GM10266 (cell line): ENCODE results near the gene LSAMP.

ENCODE experiments used
- DNase-seq: peaks from one replicate; pipeline ENCODE4 v3.0.0; 2012; ENCODE audit errors: extremely low spot score
- TF ChIP-seq, protein P1 (sequence below): IDR thresholded peaks from 2 replicates; pipeline ENCODE4 v1.5.1; 2012; ENCODE audit warnings: mild to moderate bottlenecking, low read depth; ENCODE audit not compliant: control insufficient read depth, insufficient read depth; ENCODE audit errors: missing control alignments

Gene LSAMP

DNA sequence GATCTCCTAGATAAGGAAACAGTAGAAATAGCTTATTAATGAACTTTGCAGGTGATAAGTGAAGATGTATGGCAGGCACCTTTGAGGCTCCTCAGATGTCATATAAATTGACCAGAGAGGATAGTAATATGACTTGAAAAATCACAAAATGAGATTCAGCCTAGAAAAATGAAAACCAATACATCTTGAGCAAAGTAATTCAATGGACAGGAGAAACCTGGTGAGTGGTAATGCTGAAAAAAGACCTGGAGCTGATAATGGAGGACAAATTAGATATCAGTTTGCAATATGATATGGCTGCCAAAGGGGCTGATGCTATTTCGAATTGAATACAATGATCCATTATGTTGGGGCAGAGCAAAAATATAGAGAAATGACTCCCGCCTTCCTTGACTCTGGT, 103.9 kb downstream of the LSAMP start:
- TF ChIP-seq, protein P1, sequence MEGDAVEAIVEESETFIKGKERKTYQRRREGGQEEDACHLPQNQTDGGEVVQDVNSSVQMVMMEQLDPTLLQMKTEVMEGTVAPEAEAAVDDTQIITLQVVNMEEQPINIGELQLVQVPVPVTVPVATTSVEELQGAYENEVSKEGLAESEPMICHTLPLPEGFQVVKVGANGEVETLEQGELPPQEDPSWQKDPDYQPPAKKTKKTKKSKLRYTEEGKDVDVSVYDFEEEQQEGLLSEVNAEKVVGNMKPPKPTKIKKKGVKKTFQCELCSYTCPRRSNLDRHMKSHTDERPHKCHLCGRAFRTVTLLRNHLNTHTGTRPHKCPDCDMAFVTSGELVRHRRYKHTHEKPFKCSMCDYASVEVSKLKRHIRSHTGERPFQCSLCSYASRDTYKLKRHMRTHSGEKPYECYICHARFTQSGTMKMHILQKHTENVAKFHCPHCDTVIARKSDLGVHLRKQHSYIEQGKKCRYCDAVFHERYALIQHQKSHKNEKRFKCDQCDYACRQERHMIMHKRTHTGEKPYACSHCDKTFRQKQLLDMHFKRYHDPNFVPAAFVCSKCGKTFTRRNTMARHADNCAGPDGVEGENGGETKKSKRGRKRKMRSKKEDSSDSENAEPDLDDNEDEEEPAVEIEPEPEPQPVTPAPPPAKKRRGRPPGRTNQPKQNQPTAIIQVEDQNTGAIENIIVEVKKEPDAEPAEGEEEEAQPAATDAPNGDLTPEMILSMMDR, result no peak
- DNase-seq, result no peak

DNA sequence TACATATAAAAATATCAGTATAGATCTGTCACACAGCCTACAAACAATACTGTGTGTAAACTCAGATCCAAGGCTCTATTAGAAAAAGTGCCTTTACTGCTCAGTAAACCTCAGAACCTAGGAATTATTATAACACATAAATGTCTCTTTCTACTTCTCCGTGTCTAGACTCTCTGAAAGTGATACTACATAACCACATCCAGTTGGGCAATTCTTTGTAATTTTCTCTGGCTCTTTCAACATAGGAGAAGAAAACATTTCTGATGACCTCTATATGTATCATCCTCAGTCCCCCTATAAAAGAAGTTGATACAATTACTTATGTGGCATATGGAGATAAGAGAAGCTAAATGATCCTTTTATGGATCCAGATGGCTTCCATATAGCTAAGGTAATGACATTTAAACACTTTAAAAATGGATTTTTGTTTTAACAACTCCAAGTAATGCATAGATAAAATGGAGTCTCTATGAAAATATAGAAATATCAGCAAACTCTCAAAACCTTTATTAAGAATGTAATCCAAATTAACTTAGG, 104.5 kb downstream of the LSAMP start:
- no peak for DNase-seq
- TF ChIP-seq, protein P1, result no peak

DNA sequence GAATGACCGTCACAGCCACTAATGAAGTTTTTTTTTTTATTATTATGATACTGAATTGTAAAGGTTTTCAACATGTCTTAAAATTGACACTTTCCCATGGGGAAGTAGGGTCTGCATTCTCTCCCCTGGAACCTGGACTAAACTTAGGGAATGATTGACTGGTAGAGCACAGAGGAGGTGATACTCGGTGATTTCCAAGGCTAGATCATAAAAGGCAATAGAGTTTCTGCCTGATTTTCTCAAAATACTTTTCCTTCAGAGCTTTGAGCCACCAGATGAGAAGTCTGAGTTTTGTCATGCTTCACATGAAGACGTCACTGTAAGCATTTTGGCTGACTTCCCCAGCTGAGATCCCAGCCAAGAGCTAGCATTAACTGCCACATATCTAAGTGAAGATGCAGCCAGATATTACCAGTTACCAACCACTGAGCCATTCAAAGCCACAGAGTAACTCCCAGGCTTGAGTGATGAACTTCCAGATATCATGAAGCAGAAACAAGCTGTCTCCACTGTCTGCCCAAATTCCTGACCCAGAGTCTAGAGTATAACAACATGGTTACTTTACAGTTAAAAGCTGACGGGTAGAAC, 105.8 kb downstream of the LSAMP start:
- DNase-seq, result no peak

DNA sequence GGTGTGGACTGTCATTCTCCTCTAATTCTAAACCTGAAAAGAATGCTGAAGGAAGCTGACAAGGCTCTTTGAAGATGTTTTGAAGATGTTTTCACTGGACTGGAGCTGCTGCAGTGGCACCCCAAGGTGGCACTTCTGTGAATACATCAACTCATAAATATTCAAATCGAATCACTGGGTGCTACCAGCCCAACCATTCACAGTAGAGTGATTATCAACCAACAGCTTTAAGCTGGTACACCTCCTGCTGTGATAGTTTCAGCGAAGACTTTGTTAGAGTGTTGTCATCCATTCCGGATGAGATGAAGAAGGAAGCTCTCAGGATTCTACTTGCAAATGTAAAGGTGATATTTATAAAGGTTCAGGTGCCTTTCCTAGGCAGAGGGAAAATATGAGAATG, 106.6 kb downstream of the LSAMP start:
- TF ChIP-seq, protein P1, result no peak
- DNase-seq, result no peak

More for the DNA sequence above, 105.8 kb downstream of the LSAMP start:
- TF ChIP-seq, protein P1, result no peak

DNA sequence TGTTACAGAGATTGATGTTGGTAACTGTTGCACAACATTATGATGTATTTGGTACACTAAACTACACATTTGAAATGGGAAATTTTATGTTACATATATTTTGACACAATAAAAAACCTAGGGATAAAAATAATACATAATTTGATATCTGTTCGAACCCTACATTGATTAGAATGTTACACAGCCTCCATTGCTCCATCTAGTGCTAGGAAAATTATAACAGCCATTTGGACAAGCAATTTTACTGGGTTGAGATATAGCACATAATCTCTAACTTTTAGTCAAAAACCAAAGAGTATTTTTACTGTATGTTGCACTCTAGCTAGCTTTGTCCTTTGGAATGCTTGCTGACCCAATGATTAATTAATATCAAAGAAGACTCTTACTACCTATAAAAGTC, 108.1 kb downstream of the LSAMP start:
- TF ChIP-seq, protein P1, result no peak
- DNase-seq, result no peak

DNA sequence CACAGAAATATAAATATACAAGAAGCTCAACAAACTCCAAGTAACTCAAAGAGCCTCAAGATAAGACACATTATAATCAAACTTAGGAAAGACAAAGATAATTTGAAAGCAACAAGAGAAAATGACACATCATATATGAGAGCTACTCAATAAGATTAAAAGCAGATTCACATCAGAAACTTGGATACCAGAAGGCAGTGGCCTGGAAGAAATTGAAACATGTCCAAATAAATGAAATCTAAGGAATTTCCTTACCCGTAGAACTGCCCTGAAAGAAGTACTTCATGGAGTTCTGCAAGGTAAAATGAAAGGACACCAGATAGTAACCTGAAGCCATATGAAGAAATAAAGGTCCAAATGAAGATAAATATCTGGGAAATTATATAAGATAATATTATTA, 113.9 kb downstream of the LSAMP start:
- TF ChIP-seq, protein P1, result no peak
- DNase-seq, result no peak

DNA sequence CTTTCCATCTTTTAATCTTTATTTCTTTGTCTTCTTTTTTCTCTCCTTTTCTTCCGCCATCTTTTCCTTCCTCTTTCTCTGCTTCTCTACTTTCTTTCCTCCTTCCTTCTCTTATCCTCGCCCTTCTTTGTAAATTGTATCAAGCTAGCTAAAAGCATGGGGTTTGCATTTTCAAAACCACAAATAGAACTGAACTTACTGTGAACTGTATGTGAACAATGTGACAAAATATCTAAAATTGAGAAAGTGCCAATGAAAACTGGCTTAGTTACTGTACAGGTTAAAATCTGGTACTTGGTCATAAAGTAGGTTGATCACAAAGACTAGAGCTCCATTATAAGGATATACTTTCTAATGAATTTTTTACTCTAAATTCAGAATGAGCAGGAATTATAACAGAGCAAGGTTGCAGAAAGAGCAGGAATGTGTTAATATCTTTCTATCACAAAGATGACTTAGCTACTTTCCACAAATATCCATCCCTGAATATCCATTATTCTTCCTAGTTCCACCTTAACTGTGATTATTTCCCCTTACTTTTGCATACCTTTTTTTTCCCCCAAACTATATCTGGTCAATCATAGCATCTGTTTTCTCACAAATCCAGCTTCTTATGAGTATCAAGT, 122.4 kb downstream of the LSAMP start:
- TF ChIP-seq, protein P1, result no peak
- DNase-seq, result no peak
